GM19468 (cell line): Measurements from ENCODE around the gene LIPG.
"Not testable (repeated sequence)": the region's sequence is repeated elsewhere in the genome, so short reads cannot be mapped to it uniquely, and the experiment has no call there.

Source experiments
- ATAC-seq: cut with Tn5 transposase; IDR thresholded peaks from one replicate; pipeline ENCODE4 v1.9.1; 2021; ENCODE audit warnings: mild to moderate bottlenecking, moderate library complexity, moderate number of reproducible peaks; ENCODE audit not compliant: unreplicated experiment; ENCODE audit errors: extremely low read depth

The LIPG gene

GRCh38 chr18:49561289-49562193, at the start of gene LIPG:
LIPG (plus strand) TSS chr18:49562057; CDS start chr18:49562309, 252 bp downstream.
- no peak for ATAC-seq

GRCh38 chr18:49512876-49513275, 49.0 kb upstream of the LIPG start:
- not testable (repeated sequence) for ATAC-seq

GRCh38 chr18:49514577-49514976, 47.3 kb upstream of the LIPG start:
- no peak for ATAC-seq

GRCh38 chr18:49515003-49515402, 46.9 kb upstream of the LIPG start:
- not testable (repeated sequence) for ATAC-seq

- no peak for ATAC-seq
Observed at GRCh38 chr18:49515516-49515915, 46.3 kb upstream of the LIPG start.

GRCh38 chr18:49517483-49517882, 44.4 kb upstream of the LIPG start:
- no peak for ATAC-seq

GRCh38 chr18:49519101-49519971, 42.5 kb upstream of the LIPG start:
- ATAC-seq, result no peak

GRCh38 chr18:49520661-49521145, 41.2 kb upstream of the LIPG start:
- no peak for ATAC-seq

GRCh38 chr18:49521216-49521835, 40.5 kb upstream of the LIPG start:
- no peak for ATAC-seq

- not testable (repeated sequence) for ATAC-seq
Observed at GRCh38 chr18:49523580-49524093, 38.2 kb upstream of the LIPG start.

GRCh38 chr18:49524349-49524748, 37.5 kb upstream of the LIPG start:
- no peak for ATAC-seq

- ATAC-seq, result no peak
Observed at GRCh38 chr18:49524951-49525350, 36.9 kb upstream of the LIPG start.

- no peak for ATAC-seq
Observed at GRCh38 chr18:49525981-49526380, 35.9 kb upstream of the LIPG start.

GRCh38 chr18:49527631-49528327, 34.1 kb upstream of the LIPG start:
- no peak for ATAC-seq

GRCh38 chr18:49529596-49529995, 32.3 kb upstream of the LIPG start:
- ATAC-seq, result no peak

GRCh38 chr18:49531678-49532153, 30.1 kb upstream of the LIPG start:
- ATAC-seq, result no peak

- ATAC-seq, result no peak
Observed at GRCh38 chr18:49534846-49535601, 26.8 kb upstream of the LIPG start.

- ATAC-seq, result no peak
Observed at GRCh38 chr18:49537232-49537896, 24.5 kb upstream of the LIPG start.
